ENCODE data around the gene DOCK1. TPM values are rescaled to one million over a fixed set of nuclear protein-coding genes. Genes with fewer than 3 reads are reported as not detected.

Gene DOCK1
- total RNA-seq, 2 experiments from 2014 or later: not detected

DNA sequence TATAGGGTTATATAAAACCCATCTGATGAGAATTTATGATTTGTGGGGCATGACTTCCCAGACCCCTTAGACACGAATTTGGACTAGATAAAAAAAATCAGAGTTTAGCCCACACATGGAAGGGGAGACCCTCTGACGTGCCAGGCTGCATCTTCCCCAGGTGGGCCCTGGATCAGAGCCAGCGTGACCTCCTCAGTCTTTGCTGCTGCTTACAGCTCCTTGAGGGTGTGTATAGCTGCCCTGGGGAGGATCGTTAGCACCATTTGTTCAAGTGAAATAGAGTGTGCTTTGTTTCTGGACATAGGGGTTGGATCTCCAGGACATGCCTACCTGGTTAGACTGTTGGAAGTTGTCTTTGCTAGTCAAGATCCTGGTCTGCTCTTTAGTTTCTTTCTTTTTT is 54.2 kb downstream of the DOCK1 start:
- Mint-ChIP-seq H3K4me1 (ENCODE audit: low read depth) (no peaks in the 10 kb centered on the region), H3K27ac (no peak overlapping the region), H3K27me3 (no peaks in the 10 kb centered on the region), H3K36me3 (ENCODE audit: low read depth) (no peaks in the 10 kb centered on the region), H3K4me3 (no peak overlapping the region), H3K9me3 (no peaks in the 10 kb centered on the region)
- Histone ChIP-seq H3K4me3 (ENCODE audit: low read length) (no peak overlapping the region), H3K36me3 (ENCODE audit: insufficient read depth, low read length) (no peaks in the 10 kb centered on the region), H3K9me3 (ENCODE audit: control insufficient read depth in 1 of 2, insufficient read depth in 1 of 2, low read length in 2 of 2) (peaks cover 0 to 24% of the 10 kb centered on the region in 2 experiments), H3K27me3 (ENCODE audit: control insufficient read depth in 1 of 2, insufficient read depth in 2 of 2, low read length in 2 of 2) (no peaks in the 10 kb centered on the region), H3K4me1 (ENCODE audit: insufficient read depth, low read length) (no peaks in the 10 kb centered on the region), H3K27ac (ENCODE audit: low read depth in 1 of 2, low read length in 2 of 2) (no peak overlapping the region)
- DNase-seq (no peak), ATAC-seq (ENCODE audit: poor library complexity) (no peak)
- intact Hi-C loops (cut with DNase I, micrococcal nuclease): no loop called here
- POLR2A ChIA-PET: no interaction called here
- CTCF ChIA-PET: no interaction called here
- TF ChIP-seq, protein P1, sequence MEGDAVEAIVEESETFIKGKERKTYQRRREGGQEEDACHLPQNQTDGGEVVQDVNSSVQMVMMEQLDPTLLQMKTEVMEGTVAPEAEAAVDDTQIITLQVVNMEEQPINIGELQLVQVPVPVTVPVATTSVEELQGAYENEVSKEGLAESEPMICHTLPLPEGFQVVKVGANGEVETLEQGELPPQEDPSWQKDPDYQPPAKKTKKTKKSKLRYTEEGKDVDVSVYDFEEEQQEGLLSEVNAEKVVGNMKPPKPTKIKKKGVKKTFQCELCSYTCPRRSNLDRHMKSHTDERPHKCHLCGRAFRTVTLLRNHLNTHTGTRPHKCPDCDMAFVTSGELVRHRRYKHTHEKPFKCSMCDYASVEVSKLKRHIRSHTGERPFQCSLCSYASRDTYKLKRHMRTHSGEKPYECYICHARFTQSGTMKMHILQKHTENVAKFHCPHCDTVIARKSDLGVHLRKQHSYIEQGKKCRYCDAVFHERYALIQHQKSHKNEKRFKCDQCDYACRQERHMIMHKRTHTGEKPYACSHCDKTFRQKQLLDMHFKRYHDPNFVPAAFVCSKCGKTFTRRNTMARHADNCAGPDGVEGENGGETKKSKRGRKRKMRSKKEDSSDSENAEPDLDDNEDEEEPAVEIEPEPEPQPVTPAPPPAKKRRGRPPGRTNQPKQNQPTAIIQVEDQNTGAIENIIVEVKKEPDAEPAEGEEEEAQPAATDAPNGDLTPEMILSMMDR (IDR thresholded peaks at IDR 0.05): no peak

DNA sequence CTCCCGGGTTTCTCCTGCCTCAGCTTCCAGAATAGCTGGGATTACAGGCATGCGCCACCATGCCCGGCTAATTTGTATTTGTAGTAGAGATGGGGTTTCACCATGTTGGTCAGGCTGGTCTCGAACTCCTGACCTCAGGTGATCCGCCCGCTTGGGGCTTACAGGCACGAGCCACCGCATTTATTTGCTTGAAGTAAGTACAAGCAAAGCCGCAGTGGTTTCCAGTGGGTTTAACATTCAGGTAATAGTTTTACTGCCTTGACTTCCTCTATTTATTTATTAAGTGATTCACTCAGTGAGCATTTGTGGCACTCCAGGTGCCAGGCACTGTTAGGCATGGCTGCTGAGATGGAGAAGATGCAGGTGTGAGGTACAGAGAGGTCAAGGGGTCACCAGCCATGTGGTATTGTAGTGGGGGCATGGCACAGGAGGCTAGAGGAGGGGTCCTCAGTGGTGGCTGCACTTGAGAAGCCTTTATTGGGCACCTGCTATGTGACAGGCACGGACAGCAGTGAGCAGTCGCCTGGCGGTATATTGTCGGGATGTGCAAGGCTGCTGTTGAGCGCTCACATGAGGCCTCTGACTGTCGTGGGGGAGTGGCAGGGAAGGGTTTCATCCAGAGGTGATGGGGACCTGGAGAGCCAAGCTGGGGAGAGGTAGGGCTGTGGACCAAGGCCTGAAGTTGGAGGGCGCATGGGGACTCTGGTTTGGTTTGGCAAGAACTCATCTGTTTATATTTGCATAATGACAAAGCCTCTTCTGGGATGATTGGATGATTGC is 54.9 kb downstream of the DOCK1 start:
- DNase-seq (no peak), ATAC-seq (ENCODE audit: poor library complexity) (no peak)
- Histone ChIP-seq H3K27me3 (ENCODE audit: control insufficient read depth in 1 of 2, insufficient read depth in 2 of 2, low read length in 2 of 2) (no peaks in the 10 kb centered on the region), H3K27ac (ENCODE audit: low read depth in 1 of 2, low read length in 2 of 2) (no peak overlapping the region), H3K36me3 (ENCODE audit: insufficient read depth, low read length) (no peaks in the 10 kb centered on the region), H3K4me3 (ENCODE audit: low read length) (no peak overlapping the region), H3K9me3 (ENCODE audit: control insufficient read depth in 1 of 2, insufficient read depth in 1 of 2, low read length in 2 of 2) (peaks cover 0 to 24% of the 10 kb centered on the region in 2 experiments), H3K4me1 (ENCODE audit: insufficient read depth, low read length) (no peaks in the 10 kb centered on the region)
- no peak overlapping the region for H3K4me3 Mint-ChIP-seq
- ChIA-PET CTCF (no interaction called here), POLR2A (no interaction called here)
- H3K9me3 Mint-ChIP-seq: no peaks in the 10 kb centered on the region
- no peaks in the 10 kb centered on the region for H3K4me1 Mint-ChIP-seq (ENCODE audit: low read depth)
- TF ChIP-seq, protein P1 (IDR thresholded peaks at IDR 0.05): no peak
- H3K36me3 Mint-ChIP-seq (ENCODE audit: low read depth): no peaks in the 10 kb centered on the region
- H3K27me3 Mint-ChIP-seq: no peaks in the 10 kb centered on the region
- H3K27ac Mint-ChIP-seq: no peak overlapping the region
- intact Hi-C loops (cut with DNase I, micrococcal nuclease): no loop called here

GRCh38 chr10:126963354-126963753 is 58.1 kb downstream of the DOCK1 start:
- POLR2A ChIA-PET: no interaction called here
- no peak overlapping the region for H3K4me3 ChIP-seq (ENCODE audit: low read length)
- H3K9me3 ChIP-seq (ENCODE audit: control insufficient read depth in 1 of 2, insufficient read depth in 1 of 2, low read length in 2 of 2): peaks cover 0 to 7% of the 10 kb centered on the region in 2 experiments

More at GRCh38 chr10:126963354-126963753, 58.1 kb downstream of the DOCK1 start:
- no peak overlapping the region for H3K27ac ChIP-seq (ENCODE audit: low read depth in 1 of 2, low read length in 2 of 2)
- intact Hi-C loops (cut with DNase I, micrococcal nuclease): no loop called here
- no peaks in the 10 kb centered on the region for H3K36me3 Mint-ChIP-seq (ENCODE audit: low read depth)
- no peaks in the 10 kb centered on the region for H3K4me1 Mint-ChIP-seq (ENCODE audit: low read depth)
- H3K4me3 Mint-ChIP-seq: no peak overlapping the region
- no peaks in the 10 kb centered on the region for H3K9me3 Mint-ChIP-seq
- no peaks in the 10 kb centered on the region for H3K27me3 ChIP-seq (ENCODE audit: control insufficient read depth in 1 of 2, insufficient read depth in 2 of 2, low read length in 2 of 2)
- DNase-seq: no peak
- ATAC-seq (ENCODE audit: poor library complexity): no peak
- no peak overlapping the region for H3K27ac Mint-ChIP-seq
- no peaks in the 10 kb centered on the region for H3K36me3 ChIP-seq (ENCODE audit: insufficient read depth, low read length)
- H3K27me3 Mint-ChIP-seq: no peaks in the 10 kb centered on the region
- TF ChIP-seq, protein P1 (IDR thresholded peaks at IDR 0.05): no peak
- CTCF ChIA-PET: no interaction called here
- no peaks in the 10 kb centered on the region for H3K4me1 ChIP-seq (ENCODE audit: insufficient read depth, low read length)
